Amniotic epithelial cell (primary cell): Measurements from ENCODE around the gene CCL23.
"Not testable (repeated sequence)": the region's sequence is repeated elsewhere in the genome, so short reads cannot be mapped to it uniquely, and the experiment has no call there.

Experiments
- DNase-seq: peaks from one replicate; pipeline ENCODE4 v3.0.0-alpha.2; 2010; ENCODE audit warnings: low read depth

CCL23 gene

DNA sequence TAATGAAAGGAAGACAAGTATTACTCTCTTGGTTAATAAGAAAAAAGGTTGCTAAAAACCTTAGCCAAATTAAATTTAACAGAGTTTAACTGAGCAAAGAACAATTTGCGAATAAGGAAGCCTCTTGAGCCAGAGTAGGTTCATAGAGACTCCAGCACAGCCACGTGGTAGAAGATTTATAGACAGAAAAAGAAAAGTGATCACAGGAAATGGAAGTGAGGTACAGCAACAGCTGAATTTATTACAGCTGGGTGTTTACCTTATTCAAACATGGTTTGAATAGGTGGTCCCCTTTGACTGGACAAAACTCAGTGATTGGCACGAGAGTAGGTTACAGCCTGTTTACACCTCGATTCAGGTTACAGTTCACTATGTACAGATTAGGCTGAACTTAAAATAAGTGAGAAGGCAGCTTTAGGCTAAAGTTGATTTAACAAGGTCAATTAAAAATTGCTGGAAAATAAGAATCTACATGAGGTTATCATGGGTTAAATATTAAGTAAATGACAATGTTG is 13.1 kb downstream of the CCL23 start:
- no peak for DNase-seq

- DNase-seq = no peak
Observed at GRCh38 chr17:36002631-36003030, 15.1 kb downstream of the CCL23 start.

- no peak for DNase-seq
Observed at GRCh38 chr17:36001862-36002603, 15.7 kb downstream of the CCL23 start.

- no peak for DNase-seq
Observed at GRCh38 chr17:36001110-36001771, 16.5 kb downstream of the CCL23 start, which contains the start of gene CCL15. Gene CCL15, minus strand, starts transcription at chr17:36001553. Its CDS starts 61 bp downstream, at chr17:36001492.

GRCh38 chr17:36000732-36001109 is 17.1 kb downstream of the CCL23 start:
- DNase-seq = no peak

- no peak for DNase-seq
Observed at GRCh38 chr17:35998756-35999155, 19.0 kb downstream of the CCL23 start.

GRCh38 chr17:35998018-35998545 is 19.7 kb downstream of the CCL23 start:
- DNase-seq = no peak

DNA sequence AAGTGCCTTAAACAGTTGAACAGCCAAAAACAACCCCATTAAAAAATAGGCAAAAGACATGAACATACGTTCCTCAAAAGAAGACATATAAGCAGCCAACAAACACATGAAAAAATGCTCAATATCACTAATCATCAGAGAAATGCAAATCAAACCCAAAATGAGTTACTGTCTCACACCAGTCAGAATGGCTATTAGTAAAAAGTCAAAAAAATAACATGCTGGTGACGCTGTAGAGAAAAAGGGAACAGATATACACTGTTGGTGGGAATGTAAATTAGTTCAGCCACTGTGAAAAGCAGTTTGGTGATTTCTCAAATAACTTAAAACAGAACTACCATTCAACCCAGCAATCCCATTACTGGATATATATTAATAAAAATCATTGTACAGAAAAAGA is 22.4 kb downstream of the CCL23 start:
- not testable (repeated sequence) for DNase-seq

- DNase-seq = no peak
Observed at GRCh38 chr17:35991075-35991474, 26.7 kb downstream of the CCL23 start.

GRCh38 chr17:35988164-35988563 is 29.6 kb downstream of the CCL23 start:
- no peak for DNase-seq

DNA sequence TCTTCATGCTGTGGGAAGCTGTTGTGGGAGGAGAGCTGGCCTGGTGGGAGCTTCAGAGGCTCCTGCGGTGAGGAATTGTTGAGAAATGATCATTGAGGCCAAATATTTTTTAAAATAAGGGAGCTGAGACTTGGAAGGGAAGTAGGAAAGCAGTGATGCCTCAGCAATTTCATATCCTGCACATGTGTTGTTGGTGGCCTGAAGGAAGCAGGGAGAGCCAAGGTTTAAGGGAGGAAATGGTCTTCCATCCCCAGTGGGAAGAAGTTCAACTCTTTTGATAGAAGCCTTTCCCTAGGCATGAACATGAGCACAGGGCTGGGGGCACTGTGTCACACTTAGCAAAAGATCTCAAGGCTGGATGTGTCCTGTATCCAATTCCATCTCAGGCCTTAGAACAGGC is 31.1 kb downstream of the CCL23 start, which contains the start of gene CCL14:
CCL14 (minus strand) TSS at position 87 of the 400 bp plus-strand sequence; CDS start at position 7, 80 bp downstream.
- no peak for DNase-seq

- no peak for DNase-seq
Observed at GRCh38 chr17:35984140-35984539, 33.6 kb downstream of the CCL23 start.

GRCh38 chr17:35982409-35983191 is 35.2 kb downstream of the CCL23 start:
- DNase-seq = no peak

GRCh38 chr17:35981908-35982330 is 35.9 kb downstream of the CCL23 start:
- no peak for DNase-seq

DNA sequence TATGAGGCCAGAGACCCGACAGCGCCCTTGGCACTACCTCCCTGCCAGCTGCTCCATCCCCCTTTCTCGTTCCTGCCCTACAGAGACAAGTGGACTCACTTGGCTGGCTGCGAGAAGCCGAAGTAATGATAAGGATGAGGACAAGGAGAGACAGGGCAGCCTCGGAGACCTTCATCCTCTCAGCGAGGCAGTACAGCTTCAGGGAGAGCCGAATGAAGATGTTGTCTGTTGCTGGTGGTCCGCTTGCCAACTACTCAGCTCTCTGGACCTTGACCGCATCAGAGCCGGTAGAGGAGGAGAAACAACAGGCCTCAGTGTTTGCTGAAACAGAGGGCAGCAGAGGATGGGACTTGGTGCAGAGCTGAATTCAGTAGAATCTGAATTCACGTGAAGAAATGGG is 36.5 kb downstream of the CCL23 start, which contains the start of gene CCL16:
CCL16 (minus strand) TSS at position 252 of the 400 bp plus-strand sequence; CDS start at position 175, 77 bp downstream.
- DNase-seq = no peak

- no peak for DNase-seq
Observed at GRCh38 chr17:35978346-35978745, 39.4 kb downstream of the CCL23 start.

DNA sequence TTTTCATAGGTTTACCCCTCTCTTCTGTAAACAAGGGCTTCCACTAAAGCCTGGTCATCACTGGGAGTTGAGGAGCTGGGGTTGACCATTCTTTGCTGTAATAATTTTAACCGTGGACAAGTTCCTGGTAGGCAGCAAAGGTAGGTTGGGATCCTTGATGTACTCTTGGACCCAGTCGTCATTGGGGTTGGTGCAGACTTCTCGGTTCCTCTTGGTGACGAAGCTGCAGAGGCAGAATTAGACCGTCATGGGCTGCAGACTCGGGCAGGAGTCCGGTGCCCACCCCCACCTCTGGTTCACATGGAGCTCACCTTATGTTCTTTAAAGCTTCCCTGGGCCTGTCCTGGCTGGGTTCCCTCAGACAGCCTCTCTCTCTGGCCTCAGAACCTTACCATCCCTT is 40.3 kb downstream of the CCL23 start:
- no peak for DNase-seq

DNA sequence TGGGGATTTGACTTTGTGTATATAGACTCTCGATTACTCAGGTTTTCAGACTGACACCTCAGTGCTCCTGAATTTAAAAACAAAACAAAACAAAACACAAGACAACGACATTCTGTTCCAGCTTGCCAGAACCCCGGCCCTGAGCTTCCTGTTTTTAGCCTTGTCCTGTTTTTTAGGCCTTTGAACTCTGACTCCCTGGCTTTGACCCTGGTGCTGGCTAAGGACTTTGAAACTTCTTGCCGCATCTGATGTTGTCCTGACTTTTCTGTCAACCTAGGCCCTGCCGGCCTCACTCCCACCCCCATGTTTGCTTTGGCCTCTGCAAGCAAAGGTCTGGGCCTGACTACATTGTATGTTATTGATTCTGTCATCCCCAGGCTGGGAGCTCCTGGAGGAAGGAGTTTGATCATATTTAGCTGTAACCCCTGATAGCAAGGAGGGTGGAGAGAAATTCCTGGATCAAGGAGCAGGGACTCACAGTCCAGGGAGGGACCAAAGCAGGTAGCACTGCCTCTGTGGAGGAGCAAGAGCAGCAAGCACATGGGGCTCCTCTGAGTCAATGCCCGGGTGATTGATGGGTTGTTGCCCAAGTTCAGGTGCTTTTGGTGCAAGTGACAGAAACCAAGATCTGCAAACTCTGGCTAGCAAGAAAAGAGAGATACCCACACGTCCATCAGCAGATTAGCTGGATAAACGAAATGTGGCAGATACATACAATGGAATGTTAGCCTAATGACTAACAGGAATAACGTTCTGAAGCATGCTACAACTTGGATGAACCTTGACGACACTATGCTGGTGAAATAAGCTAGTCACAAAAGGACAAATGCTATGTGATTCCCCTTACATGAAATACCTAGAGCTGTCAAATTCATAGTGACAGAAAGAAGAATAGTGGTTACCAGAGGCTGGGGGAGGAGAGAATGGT is 44.2 kb downstream of the CCL23 start:
- peak; percentile 13 for DNase-seq

DNA sequence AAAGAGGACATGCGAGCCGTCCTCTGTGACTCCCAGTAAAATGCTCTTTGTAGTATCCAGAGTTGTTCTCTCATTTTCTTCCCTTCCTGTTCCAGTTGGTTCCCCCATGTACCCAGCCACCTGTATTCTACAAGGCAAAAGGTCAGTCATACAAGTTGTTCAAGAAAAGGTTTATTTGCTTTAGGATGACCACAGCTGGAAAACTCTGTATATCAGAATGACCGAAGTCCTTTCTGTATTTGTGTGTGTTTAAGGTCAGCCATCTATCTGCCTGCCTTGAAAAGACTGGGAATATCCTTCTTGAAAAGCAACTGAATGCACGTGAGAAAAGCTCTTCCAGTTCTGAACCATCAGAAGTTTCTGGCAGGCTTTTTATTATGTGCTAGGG is 44.8 kb downstream of the CCL23 start:
- no peak for DNase-seq

GRCh38 chr17:35972535-35972934 is 45.2 kb downstream of the CCL23 start:
- DNase-seq = no peak

GRCh38 chr17:35972066-35972465 is 45.7 kb downstream of the CCL23 start:
- no peak for DNase-seq
